Vagina (tissue), 2 donors: ENCODE measurements around the gene RASGRP2.

Experiments
- POLR2A ChIP-seq, 2 donors: fragments of 450-650 bp; IDR thresholded peaks; one replicate each; pipeline ENCODE4 v1.6.1; 2017; ENCODE audit warnings: antibody characterized with exemption in 2 of 2, mild to moderate bottlenecking in 2 of 2, moderate library complexity in 2 of 2
- TF ChIP-seq, protein P1 (sequence below), 3 experiments: fragments of 450-650 bp in 2 of 3; fragments of 200-600 bp in 1 of 3; sonication (generic) in 1 of 3; IDR thresholded peaks; one replicate each; pipeline ENCODE4 v1.5.1; 2017 to 2019; ENCODE audit warnings: antibody characterized with exemption in 3 of 3, mild to moderate bottlenecking in 2 of 3, moderate library complexity in 2 of 3

DNA sequence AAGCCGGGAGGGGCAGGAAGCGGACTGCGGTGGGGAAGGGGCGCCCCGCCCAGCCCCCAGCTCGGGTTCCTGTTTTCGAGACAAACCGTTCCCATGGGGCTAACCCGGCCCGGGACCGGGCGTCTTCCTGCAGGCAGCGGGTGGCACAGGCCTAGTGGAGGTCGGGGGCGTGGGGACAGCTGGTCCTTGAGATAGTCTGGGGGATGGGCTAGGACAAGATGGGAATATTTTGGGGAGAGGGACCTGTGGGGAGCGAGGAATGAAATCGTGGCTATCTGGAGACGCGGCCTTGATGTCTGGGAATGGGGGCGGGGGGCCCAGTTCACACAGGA is 1.2 kb upstream of the RASGRP2 start:
- no peak for TF ChIP-seq POLR2A (IDR thresholded peaks at IDR 0.05)
- TF ChIP-seq, protein P1, sequence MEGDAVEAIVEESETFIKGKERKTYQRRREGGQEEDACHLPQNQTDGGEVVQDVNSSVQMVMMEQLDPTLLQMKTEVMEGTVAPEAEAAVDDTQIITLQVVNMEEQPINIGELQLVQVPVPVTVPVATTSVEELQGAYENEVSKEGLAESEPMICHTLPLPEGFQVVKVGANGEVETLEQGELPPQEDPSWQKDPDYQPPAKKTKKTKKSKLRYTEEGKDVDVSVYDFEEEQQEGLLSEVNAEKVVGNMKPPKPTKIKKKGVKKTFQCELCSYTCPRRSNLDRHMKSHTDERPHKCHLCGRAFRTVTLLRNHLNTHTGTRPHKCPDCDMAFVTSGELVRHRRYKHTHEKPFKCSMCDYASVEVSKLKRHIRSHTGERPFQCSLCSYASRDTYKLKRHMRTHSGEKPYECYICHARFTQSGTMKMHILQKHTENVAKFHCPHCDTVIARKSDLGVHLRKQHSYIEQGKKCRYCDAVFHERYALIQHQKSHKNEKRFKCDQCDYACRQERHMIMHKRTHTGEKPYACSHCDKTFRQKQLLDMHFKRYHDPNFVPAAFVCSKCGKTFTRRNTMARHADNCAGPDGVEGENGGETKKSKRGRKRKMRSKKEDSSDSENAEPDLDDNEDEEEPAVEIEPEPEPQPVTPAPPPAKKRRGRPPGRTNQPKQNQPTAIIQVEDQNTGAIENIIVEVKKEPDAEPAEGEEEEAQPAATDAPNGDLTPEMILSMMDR (IDR thresholded peaks at IDR 0.05) = no peak
